NCI-H82 (cell line): Measurements from ENCODE around the gene ZSCAN20.

Experiments used
- DNase-seq: peaks from one replicate; lab custom pipeline; 2025; lab: John Stamatoyannopoulos, UW

The ZSCAN20 gene

DNA sequence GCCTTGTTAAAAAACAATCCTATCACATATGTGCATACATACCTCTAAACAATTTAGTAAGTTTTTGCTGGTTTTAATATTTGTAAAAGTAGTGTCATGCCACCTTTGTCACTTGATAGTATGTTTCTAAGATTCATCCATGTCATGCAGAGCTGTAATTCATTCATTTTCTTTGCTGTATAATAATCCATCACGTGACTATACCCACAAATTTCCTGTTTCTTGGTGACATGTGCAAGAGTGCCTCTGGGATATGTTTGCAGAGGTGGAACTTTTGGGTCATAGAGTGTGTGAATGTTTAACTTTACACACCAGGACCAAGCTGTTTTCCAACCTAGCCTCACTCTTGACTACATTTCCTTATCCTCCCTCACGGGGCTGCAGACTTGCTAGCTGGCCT lies 62.9 kb downstream of the ZSCAN20 start:
- no peak for DNase-seq

DNA sequence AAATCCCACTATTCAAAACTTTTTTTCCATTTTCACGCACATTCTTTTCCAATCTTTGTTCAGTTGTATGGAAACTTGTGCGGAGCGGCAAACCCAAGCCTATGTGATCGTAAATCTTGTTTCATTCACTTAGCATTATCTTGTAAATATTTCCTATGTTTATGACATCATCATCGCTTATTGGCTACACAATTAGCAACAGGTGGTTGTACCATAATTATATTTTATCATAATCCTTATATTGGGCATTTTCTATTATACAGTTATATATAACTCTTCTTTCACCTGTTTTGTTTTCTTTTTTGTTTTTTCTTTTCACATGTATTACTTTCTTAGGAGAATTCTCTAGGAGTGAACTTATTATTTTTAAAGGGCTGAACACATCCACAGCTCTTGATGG lies 65.4 kb downstream of the ZSCAN20 start:
- no peak for DNase-seq

DNA sequence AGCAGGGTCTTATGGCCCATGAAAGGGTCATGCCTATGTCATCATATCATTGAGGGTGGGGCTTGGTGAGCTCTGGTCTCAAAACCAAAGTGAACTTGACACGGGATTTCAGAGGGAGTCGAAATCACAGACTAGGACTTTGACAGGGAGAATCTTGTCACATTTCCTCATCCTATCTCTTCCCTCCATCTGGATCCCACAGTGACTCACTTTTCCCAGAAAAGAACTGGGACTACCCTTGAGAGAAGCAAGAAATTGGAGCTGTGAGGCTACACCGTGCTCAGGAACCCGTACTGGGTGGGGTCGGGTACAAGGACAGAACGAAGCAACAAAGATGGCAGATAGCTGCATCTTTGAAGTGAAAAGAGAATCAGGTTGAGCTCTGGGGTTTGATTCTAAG lies 69.5 kb downstream of the ZSCAN20 start:
- DNase-seq, result no peak
